ENCODE data around the gene CDC27.
"Not testable (repeated sequence)": the region's sequence is repeated elsewhere in the genome, so short reads cannot be mapped to it uniquely, and the experiment has no call there.

The CDC27 gene

DNA sequence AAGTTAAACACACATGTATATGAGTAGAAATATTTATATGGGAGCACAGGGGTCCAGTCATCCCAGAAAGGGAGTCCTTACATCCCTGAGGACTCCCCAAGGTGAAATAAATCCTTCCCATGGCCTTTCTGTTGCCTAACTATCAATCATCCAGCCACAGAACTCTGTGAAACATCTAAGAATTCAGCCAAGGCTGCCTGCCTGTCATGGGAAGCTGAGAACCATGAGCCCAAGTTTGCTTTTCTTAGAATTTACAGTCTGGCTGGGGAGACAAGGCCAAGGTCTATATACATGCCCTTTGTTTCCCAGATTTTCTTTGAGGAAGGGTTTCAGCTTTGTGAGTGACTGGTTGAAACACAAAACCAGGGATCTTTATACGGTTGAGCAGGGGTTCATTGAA, 35.9 kb upstream of the CDC27 start:
- no peak for DNase-seq (ENCODE audit: low read depth, low spot score)
- no peak overlapping the region for H3K9ac ChIP-seq (ENCODE audit: insufficient read length, low read depth)
- no peak overlapping the region for H3K4me3 ChIP-seq (ENCODE audit: insufficient read length, low read depth)

DNA sequence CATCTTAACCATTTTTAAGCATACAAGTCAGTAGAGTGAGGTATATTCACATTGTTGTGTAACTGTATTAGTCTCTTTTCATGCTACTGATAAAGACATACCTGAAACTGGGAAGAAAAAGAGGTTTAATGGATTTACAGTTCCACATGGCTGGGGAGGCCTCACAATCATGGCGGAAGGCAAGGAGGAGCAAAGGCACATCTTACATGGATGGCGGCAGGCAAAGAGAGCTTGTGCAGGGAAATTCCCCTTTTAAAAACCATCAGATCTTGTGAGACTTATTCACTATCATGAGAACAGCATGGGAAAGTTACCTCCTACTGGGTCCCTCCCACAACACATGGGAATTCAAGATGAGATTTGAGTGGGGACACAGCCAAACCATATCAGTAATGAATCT, 35.0 kb upstream of the CDC27 start:
- not testable (repeated sequence) for H3K4me1 ChIP-seq (ENCODE audit: insufficient read depth, insufficient read length); H3K4me3 ChIP-seq (ENCODE audit: insufficient read length, low read depth); H3K36me3 ChIP-seq (ENCODE audit: insufficient read depth, insufficient read length, low read length); DNase-seq (ENCODE audit: low read depth, low spot score); H3K9ac ChIP-seq (ENCODE audit: insufficient read length, low read depth)
- peaks cover 12% of the 10 kb centered on the region; the same call in 1 of the 2 replicates for H3K9me3 ChIP-seq (ENCODE audit: insufficient read depth, low read length)
- peaks cover 11% of the 10 kb centered on the region for H3K27me3 ChIP-seq (ENCODE audit: insufficient read depth, insufficient read length)

More for the DNA sequence above, 35.9 kb upstream of the CDC27 start:
- Histone ChIP-seq H3K27me3 (ENCODE audit: insufficient read depth, insufficient read length) (peaks cover 11% of the 10 kb centered on the region), H3K4me1 (ENCODE audit: insufficient read depth, insufficient read length) (peaks cover 3% of the 10 kb centered on the region), H3K36me3 (ENCODE audit: insufficient read depth, insufficient read length, low read length) (peaks cover 4% of the 10 kb centered on the region), H3K9me3 (ENCODE audit: insufficient read depth, low read length) (peaks cover 12% of the 10 kb centered on the region; the same call in 1 of the 2 replicates)
- TF ChIP-seq ZNF274 (IDR thresholded peaks at IDR 0.05; ENCODE audit: low read depth, low read length) = no peak
- no peak for TF ChIP-seq SUZ12 (IDR thresholded peaks at IDR 0.05; ENCODE audit: extremely low read depth, insufficient read depth, insufficient read length)
- no peak for TF ChIP-seq YY1 (IDR thresholded peaks at IDR 0.05; ENCODE audit: insufficient read depth, insufficient read length)

DNA sequence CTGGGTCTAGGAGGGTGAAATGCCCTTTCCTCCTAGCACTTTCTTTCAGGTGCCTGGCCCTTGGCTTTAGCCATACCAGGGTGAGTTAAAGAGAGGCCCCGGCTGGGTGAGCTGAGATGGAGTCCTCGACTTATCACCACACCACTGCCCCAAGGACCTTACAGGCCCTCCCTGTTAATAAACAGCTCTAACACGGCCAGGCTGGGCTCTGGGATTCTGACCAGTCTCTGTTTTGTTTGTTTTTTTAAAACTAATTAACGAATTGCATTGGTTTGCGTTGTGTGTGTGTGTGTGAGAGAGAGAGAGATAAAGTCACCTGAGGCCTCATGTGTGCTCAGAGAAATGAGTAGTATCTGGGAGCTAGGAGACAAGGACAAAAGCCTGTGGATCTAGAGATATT, 34.4 kb upstream of the CDC27 start:
- no peak for TF ChIP-seq YY1 (IDR thresholded peaks at IDR 0.05; ENCODE audit: insufficient read depth, insufficient read length)
- no peak for TF ChIP-seq SUZ12 (IDR thresholded peaks at IDR 0.05; ENCODE audit: extremely low read depth, insufficient read depth, insufficient read length)
- TF ChIP-seq ZNF274 (IDR thresholded peaks at IDR 0.05; ENCODE audit: low read depth, low read length) = no peak
- DNase-seq (ENCODE audit: low read depth, low spot score) = no peak
- H3K36me3 ChIP-seq (ENCODE audit: insufficient read depth, insufficient read length, low read length) = peaks cover 4% of the 10 kb centered on the region

DNA sequence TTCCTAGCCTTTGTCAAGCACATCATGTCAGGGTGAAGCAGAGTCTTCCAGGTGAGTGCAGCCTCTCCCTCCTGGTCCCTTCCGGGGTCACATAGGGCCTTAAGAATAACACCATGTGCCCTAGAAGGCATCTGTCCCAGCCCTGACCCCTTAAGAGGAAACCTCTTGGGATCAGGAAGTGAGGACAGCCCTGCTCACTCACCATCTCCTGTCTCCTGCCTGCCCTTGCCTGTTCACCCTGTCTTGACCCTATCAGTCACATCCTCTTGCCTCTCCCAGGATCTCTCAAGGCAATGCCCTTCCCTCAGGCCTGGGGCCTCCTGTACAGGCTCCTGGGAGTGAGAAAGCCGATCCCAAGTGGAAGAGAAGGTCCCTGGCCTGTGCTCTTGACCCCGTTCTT, 33.9 kb upstream of the CDC27 start:
- DNase-seq (ENCODE audit: low read depth, low spot score) = no peak
- peaks cover 6% of the 10 kb centered on the region for H3K4me1 ChIP-seq (ENCODE audit: insufficient read depth, insufficient read length)
- peaks cover 12% of the 10 kb centered on the region; the same call in 1 of the 2 replicates for H3K9me3 ChIP-seq (ENCODE audit: insufficient read depth, low read length)
- TF ChIP-seq YY1 (IDR thresholded peaks at IDR 0.05; ENCODE audit: insufficient read depth, insufficient read length) = no peak
- no peak for TF ChIP-seq SUZ12 (IDR thresholded peaks at IDR 0.05; ENCODE audit: extremely low read depth, insufficient read depth, insufficient read length)
- H3K4me3 ChIP-seq (ENCODE audit: insufficient read length, low read depth) = no peak overlapping the region
- peaks cover 11% of the 10 kb centered on the region for H3K27me3 ChIP-seq (ENCODE audit: insufficient read depth, insufficient read length)
- H3K36me3 ChIP-seq (ENCODE audit: insufficient read depth, insufficient read length, low read length) = peaks cover 4% of the 10 kb centered on the region
- no peak overlapping the region for H3K9ac ChIP-seq (ENCODE audit: insufficient read length, low read depth)

More for the DNA sequence above, 34.4 kb upstream of the CDC27 start:
- Histone ChIP-seq H3K9ac (ENCODE audit: insufficient read length, low read depth) (no peak overlapping the region), H3K4me1 (ENCODE audit: insufficient read depth, insufficient read length) (peaks cover 6% of the 10 kb centered on the region), H3K9me3 (ENCODE audit: insufficient read depth, low read length) (peaks cover 12% of the 10 kb centered on the region; the same call in 1 of the 2 replicates), H3K4me3 (ENCODE audit: insufficient read length, low read depth) (no peak overlapping the region), H3K27me3 (ENCODE audit: insufficient read depth, insufficient read length) (peaks cover 11% of the 10 kb centered on the region)

DNA sequence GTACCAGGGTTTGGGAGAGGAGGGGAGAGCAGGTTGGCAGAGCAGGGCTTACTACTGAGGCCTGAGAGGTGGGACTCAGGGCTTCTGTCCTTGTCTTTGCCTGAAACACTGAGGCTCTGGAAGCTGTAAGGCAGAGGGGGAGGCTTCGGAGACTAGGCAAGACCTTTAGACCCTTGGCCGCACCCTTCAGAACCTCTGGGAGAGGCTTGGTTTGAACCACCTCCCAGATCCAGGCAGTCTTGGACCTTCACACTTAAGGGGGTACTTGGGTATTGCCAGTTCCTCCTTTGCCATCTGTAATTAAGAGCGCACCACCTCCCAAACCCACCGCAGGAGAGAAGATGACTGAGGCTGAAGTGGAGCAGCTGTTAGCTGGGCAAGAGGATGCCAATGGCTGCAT, 33.0 kb upstream of the CDC27 start:
- TF ChIP-seq YY1 (IDR thresholded peaks at IDR 0.05; ENCODE audit: insufficient read depth, insufficient read length) (no peak), ZNF274 (IDR thresholded peaks at IDR 0.05; ENCODE audit: low read depth, low read length) (no peak), SUZ12 (IDR thresholded peaks at IDR 0.05; ENCODE audit: extremely low read depth, insufficient read depth, insufficient read length) (no peak)
- DNase-seq (ENCODE audit: low read depth, low spot score) = no peak
- Histone ChIP-seq H3K4me1 (ENCODE audit: insufficient read depth, insufficient read length) (peaks cover 6% of the 10 kb centered on the region), H3K27me3 (ENCODE audit: insufficient read depth, insufficient read length) (peaks cover 11% of the 10 kb centered on the region), H3K9me3 (ENCODE audit: insufficient read depth, low read length) (peaks cover 12% of the 10 kb centered on the region; the same call in 1 of the 2 replicates), H3K9ac (ENCODE audit: insufficient read length, low read depth) (no peak overlapping the region), H3K4me3 (ENCODE audit: insufficient read length, low read depth) (no peak overlapping the region), H3K36me3 (ENCODE audit: insufficient read depth, insufficient read length, low read length) (peaks cover 4% of the 10 kb centered on the region)

DNA sequence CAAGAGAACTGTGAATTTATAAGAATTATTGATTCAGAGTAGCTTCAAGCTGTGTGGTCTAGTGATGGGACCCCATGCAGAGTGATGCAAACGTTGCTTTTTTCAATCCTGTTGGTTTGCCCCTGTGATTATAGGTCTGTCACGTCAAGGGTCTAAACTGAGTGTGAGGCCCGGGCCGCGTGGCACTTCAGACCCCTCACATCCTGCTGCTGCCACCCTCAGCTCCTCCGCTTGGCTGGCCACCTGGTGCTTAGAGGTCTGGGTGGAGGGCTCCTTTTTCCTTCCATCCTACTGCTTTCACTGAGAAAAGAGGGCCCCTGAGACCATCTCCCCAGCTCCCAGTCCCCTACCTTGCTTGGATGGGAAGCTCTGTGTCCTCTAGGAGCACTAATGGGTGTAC, 32.1 kb upstream of the CDC27 start:
- Histone ChIP-seq H3K36me3 (ENCODE audit: insufficient read depth, insufficient read length, low read length) (peaks cover 4% of the 10 kb centered on the region), H3K27me3 (ENCODE audit: insufficient read depth, insufficient read length) (peaks cover 11% of the 10 kb centered on the region), H3K4me3 (ENCODE audit: insufficient read length, low read depth) (no peak overlapping the region), H3K9ac (ENCODE audit: insufficient read length, low read depth) (no peak overlapping the region), H3K9me3 (ENCODE audit: insufficient read depth, low read length) (peaks cover 12% of the 10 kb centered on the region; the same call in 1 of the 2 replicates), H3K4me1 (ENCODE audit: insufficient read depth, insufficient read length) (peaks cover 6% of the 10 kb centered on the region)
- TF ChIP-seq ZNF274 (IDR thresholded peaks at IDR 0.05; ENCODE audit: low read depth, low read length) (no peak), SUZ12 (IDR thresholded peaks at IDR 0.05; ENCODE audit: extremely low read depth, insufficient read depth, insufficient read length) (no peak), YY1 (IDR thresholded peaks at IDR 0.05; ENCODE audit: insufficient read depth, insufficient read length) (no peak)
- no peak for DNase-seq (ENCODE audit: low read depth, low spot score)

DNA sequence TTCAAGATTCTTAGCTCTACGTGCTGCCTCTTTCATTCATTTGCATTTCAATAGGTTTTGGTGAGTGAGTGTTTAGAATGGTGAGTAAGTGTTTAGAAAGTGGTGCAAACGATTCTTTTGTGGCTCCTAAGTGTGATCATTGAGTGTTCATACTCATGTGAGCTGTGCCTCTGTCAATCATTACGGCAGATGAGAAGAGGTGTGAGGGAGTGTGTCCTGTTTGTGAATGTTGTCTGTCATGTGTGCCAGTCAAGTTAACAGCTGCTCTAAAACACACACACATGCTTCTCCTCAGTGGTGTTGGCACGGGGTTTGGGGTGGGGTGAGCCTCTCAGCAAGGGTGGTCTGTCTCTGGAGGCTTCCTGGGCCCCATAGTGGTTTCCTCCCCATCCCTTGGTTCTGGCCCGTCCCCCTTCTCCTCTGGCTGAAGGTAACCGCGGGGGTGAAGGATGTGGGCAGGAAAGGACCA, 31.5 kb upstream of the CDC27 start:
- peaks cover 11% of the 10 kb centered on the region for H3K27me3 ChIP-seq (ENCODE audit: insufficient read depth, insufficient read length)
- H3K9ac ChIP-seq (ENCODE audit: insufficient read length, low read depth) = no peak overlapping the region
- TF ChIP-seq ZNF274 (IDR thresholded peaks at IDR 0.05; ENCODE audit: low read depth, low read length) (no peak), YY1 (IDR thresholded peaks at IDR 0.05; ENCODE audit: insufficient read depth, insufficient read length) (no peak), SUZ12 (IDR thresholded peaks at IDR 0.05; ENCODE audit: extremely low read depth, insufficient read depth, insufficient read length) (no peak)
- no peak overlapping the region for H3K4me3 ChIP-seq (ENCODE audit: insufficient read length, low read depth)
- H3K9me3 ChIP-seq (ENCODE audit: insufficient read depth, low read length) = peaks cover 12% of the 10 kb centered on the region; the same call in 1 of the 2 replicates
- H3K36me3 ChIP-seq (ENCODE audit: insufficient read depth, insufficient read length, low read length) = peaks cover 4% of the 10 kb centered on the region
- DNase-seq (ENCODE audit: low read depth, low spot score) = no peak
- peaks cover 6% of the 10 kb centered on the region for H3K4me1 ChIP-seq (ENCODE audit: insufficient read depth, insufficient read length)

Data from NT2/D1 (cell line).